Subcutaneous adipose tissue (tissue), 4 donors: Measurements from ENCODE around the gene CSAD. TPM values are rescaled to one million over a fixed set of nuclear protein-coding genes. Genes with fewer than 3 reads are reported as not detected.

Experiments
- total RNA-seq, 4 donors: library from RNA; depleted of rRNA; stranded (reverse); fragments of >200 nt; gene quantifications; one replicate each; pipeline ENCODE4 v1.1.0, GENCODE V29; 2016
- TF ChIP-seq, protein P1 (sequence below): fragments of 450-650 bp; IDR thresholded peaks from one replicate; pipeline ENCODE4 v1.5.1; 2016; ENCODE audit warnings: low read depth, mild to moderate bottlenecking, control low read depth, antibody characterized with exemption, moderate library complexity

Gene CSAD
- total RNA-seq, 4 donors from 2014 or later: 63.7 to 215 (median 101) TPM

DNA sequence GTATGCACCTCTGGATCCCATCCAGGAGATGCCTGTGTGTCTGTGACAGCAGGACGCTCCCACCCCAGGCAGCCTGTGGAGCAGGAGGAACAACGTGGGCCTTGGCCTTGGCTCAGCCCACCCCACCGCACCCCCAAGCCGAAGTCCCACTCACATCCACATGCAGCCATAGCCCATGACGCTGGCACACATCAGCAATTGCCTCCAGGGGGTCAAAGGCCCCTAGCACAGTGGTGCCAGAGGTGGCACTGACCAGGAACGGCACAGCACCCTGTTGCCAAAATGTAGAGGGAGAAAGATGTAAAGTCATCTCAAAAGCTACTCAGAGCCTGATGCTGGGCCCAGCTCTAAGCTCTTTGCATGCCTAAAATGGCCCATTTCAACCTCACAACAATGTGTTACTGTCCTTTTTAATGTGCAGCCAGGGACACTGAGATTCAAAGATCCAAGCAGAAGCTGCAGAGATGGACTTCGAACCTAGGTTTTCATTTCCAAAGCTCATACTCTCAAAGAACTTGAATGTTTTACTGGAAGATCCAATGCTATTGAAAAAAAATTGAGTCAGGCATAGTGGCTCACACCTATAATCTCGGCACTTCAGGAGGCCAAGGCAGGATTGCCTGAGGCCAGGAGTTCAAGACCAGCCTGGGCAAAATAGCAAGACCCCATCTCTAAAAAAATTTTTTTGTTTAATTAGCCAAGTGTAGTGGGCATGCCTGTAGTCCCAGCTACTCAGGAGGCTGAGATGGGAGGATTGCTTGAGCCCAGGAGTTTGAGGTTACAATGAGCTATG lies 19.4 kb downstream of the CSAD start:
- TF ChIP-seq, protein P1, sequence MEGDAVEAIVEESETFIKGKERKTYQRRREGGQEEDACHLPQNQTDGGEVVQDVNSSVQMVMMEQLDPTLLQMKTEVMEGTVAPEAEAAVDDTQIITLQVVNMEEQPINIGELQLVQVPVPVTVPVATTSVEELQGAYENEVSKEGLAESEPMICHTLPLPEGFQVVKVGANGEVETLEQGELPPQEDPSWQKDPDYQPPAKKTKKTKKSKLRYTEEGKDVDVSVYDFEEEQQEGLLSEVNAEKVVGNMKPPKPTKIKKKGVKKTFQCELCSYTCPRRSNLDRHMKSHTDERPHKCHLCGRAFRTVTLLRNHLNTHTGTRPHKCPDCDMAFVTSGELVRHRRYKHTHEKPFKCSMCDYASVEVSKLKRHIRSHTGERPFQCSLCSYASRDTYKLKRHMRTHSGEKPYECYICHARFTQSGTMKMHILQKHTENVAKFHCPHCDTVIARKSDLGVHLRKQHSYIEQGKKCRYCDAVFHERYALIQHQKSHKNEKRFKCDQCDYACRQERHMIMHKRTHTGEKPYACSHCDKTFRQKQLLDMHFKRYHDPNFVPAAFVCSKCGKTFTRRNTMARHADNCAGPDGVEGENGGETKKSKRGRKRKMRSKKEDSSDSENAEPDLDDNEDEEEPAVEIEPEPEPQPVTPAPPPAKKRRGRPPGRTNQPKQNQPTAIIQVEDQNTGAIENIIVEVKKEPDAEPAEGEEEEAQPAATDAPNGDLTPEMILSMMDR: no peak

DNA sequence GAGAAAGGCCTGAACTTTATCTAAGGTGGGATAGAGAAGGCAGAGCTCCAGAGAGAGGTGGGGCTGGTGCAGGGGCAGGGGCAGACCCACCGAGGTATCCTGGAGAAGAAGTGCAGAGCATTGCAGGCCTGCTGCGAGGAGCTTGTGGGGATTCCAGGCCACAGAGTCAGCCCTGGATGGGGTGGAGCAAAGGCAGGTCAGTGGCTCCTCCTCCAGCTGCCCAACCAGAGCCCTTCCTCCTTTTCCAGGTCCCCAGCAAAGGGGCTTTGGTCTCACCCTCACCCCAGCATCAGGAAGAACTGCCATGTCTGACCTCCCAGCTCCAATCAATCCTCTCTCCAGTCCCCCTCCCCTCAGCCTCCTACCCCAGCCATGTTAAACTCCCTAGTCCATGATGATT lies 20.1 kb downstream of the CSAD start:
- TF ChIP-seq, protein P1: no peak

DNA sequence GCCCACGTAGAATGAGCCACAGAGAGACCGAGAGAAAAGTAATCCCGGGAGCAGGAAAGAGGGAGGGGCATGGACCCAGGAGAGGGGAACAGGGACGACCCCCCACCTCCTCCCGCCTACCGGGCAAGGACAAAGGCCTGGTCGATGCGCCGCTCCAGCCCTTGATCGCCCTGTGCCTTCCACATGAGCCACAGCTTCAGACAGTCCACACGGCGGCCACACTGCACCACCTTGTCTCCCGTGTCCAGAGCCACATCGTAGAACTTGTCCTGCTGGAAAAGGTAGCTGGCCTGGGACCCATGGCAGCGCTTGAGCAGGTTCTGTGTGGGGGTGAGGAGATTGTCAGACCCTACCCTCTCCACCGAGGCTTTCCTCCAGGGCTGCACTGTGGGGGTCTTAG lies 20.7 kb downstream of the CSAD start:
- TF ChIP-seq, protein P1: no peak

DNA sequence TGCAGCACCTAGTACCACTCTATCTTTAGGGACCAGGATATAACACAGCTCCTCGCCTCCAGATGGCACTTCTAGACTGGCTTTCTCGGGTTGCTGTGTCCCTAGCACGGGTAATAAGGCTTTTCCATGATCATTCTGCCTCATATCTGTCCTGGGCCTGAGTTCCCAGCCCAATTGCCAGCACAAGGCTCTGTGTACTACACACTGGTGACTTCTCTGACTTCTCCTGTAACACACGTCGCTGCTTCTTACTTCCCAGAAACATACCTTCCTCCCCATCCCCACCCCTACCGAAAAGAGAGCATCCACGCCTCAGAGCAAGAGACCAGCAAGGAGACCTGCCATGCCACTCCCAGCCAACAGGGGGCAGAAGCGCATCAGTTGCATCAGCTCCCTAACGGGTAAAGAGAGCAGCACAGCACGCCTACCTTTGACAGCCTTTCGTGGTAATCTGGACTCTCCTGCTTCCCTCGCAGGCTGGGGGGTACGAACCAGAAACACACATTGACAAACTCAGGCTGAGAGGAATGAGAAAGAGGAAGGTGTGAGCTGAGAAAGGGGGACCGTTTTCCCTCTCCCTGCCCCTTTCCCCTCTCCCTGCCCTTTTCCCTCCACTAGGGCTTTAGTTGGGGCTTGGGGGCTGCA lies 21.4 kb downstream of the CSAD start:
- TF ChIP-seq, protein P1: no peak

DNA sequence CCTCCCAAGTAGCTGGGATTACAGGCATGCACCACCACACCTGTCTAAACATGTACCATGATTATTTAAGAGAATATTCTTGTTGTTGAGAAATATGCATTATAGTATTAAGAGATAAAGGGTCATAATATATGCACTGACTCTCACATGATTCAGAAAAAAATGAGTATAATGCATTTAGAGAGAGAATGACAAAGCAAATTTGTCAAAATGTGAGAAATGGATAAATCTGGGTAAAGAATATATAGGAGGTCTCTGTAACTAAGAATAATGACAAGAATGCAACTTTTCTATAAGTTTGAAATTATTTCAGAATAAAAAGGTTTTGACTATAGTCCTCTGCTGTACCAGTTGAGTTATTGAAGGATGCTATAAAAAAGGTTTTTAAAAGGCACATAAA lies 28.3 kb downstream of the CSAD start:
- TF ChIP-seq, protein P1: no peak

DNA sequence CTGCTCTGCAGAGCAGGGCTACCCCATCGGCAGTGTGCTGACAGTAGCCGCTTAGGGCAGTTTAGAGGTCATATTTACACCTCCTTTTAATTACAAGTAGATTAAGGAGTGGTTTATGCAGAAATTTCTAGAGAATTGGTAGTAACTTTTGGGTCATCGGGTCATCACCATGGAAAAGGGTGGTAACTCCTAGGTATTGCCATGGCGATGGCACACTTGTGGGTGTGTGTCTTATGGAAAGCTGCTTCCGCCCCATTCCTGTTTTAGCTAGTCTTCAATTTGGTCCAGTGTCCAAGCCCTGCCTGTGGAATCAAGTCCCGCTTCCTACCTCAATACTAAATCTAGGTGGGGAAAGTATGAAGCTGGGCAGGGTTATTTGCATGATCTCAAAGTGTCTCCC lies 29.7 kb downstream of the CSAD start:
- TF ChIP-seq, protein P1: no peak

DNA sequence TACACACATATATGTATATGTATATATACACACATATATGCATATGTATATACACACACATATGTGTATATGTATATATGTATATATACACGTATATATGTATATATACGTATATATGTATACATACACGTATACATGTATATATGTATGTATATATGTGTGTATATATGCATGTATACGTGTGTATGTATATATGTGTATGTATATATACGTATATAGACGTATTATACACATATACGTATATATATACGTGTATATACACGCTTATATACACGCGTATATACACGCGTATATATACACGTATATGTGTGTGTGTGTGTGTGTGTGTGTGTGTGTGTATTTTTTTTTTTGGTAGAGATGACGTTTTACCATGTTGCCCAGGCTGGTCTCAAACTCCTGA lies 33.1 kb downstream of the CSAD start:
- TF ChIP-seq, protein P1: no peak
